GM06990 (cell line): Measurements from ENCODE around the gene SPG11.
A peak's percentile ranks its signal among the peaks of the same experiment; 100 is the strongest.

ENCODE experiments used
- DNase-seq: peaks from one replicate; pipeline ENCODE4 v3.0.0-alpha.2; 2011; ENCODE audit not compliant: insufficient read length; ENCODE audit errors: extremely low read depth
- H3K27me3 ChIP-seq: replicated peaks from 2 replicates; pipeline ENCODE4 v1.6.0; 2011; ENCODE audit warnings: low read length; ENCODE audit not compliant: control insufficient read depth, insufficient read depth
- H3K36me3 ChIP-seq: 2 replicates; pipeline ENCODE4 v1.5.1; 2011; ENCODE audit warnings: low read length; ENCODE audit not compliant: control insufficient read depth, insufficient read depth
- H3K4me3 ChIP-seq: replicated peaks from 2 replicates; pipeline ENCODE4 v1.5.1; 2011; ENCODE audit warnings: low read depth, mild to moderate bottlenecking, control low read depth, low read length
- TF ChIP-seq, protein P1 (sequence below): IDR thresholded peaks from 2 replicates; pipeline ENCODE4 v1.5.1; 2011; ENCODE audit warnings: low read length, control low read depth, mild to moderate bottlenecking, inconsistent platforms; ENCODE audit not compliant: insufficient read depth, poor library complexity, severe bottlenecking

SPG11 gene

DNA sequence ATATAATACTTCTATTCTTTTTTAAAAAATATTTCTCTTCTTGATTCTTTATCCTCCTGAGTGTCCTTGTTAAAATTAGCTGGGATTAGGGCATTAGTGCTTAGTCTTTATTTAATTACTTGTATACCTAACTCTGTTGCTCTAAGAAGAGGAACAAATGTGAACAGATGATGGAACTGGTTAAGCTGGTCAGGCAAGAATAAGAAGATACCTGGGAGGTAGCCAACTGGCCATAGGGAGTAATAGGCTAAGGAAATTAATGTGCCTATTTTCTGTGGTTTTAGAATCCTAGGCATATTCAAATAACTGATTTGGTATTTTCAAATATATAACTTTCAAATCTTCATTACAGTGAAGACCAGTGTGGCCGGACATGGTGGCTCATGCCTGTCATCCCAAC is 72.1 kb downstream of the SPG11 start:
- no peaks in the 10 kb centered on the region for H3K27me3 ChIP-seq
- no peak for DNase-seq
- H3K4me3 ChIP-seq = no peak overlapping the region
- peaks cover 25% of the 10 kb centered on the region for H3K36me3 ChIP-seq
- TF ChIP-seq, protein P1, sequence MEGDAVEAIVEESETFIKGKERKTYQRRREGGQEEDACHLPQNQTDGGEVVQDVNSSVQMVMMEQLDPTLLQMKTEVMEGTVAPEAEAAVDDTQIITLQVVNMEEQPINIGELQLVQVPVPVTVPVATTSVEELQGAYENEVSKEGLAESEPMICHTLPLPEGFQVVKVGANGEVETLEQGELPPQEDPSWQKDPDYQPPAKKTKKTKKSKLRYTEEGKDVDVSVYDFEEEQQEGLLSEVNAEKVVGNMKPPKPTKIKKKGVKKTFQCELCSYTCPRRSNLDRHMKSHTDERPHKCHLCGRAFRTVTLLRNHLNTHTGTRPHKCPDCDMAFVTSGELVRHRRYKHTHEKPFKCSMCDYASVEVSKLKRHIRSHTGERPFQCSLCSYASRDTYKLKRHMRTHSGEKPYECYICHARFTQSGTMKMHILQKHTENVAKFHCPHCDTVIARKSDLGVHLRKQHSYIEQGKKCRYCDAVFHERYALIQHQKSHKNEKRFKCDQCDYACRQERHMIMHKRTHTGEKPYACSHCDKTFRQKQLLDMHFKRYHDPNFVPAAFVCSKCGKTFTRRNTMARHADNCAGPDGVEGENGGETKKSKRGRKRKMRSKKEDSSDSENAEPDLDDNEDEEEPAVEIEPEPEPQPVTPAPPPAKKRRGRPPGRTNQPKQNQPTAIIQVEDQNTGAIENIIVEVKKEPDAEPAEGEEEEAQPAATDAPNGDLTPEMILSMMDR = no peak

DNA sequence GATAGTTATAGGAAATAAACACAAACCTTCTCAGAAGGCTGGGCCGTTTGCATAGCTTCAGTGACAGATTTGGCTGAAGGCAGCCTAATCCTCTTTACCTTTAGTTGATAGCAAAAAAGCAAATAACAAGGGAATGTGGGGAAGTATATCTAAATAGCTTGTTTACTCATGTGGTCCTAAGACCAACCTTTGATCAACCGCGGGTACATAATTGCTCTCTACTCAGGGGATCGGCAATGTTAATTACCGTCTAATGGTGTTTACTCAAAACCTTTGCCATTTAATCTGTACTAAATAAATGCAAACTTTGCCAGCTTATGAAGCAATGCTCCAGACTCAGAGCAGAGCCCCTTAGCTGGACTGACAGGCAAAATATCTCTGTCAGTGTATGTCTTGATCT is 74.9 kb downstream of the SPG11 start:
- no peak overlapping the region for H3K4me3 ChIP-seq
- peaks cover 24% of the 10 kb centered on the region for H3K36me3 ChIP-seq
- no peaks in the 10 kb centered on the region for H3K27me3 ChIP-seq
- DNase-seq = no peak
- TF ChIP-seq, protein P1 = no peak

DNA sequence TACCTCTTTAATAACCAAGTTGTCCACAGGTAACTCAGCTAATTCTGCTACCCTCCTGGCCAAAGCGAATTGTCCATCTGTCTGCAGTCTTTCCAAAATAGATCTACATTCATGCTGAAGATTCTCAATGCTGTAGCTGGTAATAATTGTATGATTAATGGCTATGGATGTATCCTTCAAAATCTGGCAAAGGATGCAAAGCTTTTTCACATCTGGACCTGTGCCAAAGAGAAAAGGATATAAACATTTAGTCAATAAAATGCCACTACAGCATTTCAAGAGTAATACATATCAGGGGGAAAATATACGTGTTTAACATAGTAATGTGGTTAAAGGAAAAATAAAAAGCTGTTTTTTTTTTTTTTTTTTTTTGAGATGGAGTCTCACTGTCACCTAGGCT is 77.8 kb downstream of the SPG11 start:
- Histone ChIP-seq H3K4me3 (no peak overlapping the region), H3K27me3 (no peaks in the 10 kb centered on the region), H3K36me3 (peaks cover 20% of the 10 kb centered on the region)
- TF ChIP-seq, protein P1 = no peak
- DNase-seq = no peak

DNA sequence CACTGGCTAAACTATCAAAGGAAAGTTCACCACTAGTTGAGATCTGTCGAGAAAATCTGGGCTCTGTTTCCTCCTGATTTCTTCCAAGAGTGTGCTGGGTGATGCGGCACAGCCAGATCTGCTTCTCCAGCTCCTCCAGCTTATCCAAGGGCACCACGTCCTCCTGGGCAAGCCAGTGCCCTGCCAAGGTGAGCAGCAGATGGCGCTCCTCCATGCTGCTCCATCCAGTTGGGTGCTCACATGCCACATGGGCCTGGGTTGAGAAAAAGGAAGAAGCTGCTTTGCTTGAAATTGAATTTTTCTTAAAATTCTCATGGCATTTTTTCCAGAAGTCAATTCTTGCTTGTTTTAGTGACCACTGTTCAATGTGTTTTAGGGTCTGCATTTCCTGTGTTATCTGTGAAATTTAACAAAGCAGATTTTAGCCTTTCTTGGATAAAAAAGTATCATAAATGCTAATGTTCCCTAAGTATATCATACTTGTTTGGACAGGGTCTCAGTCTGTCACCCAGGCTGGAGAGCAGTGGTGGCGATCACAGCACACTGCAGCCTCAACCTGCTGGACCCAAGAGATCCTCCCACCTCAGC is 79.2 kb downstream of the SPG11 start:
- DNase-seq = no peak
- H3K27me3 ChIP-seq = no peaks in the 10 kb centered on the region
- no peak overlapping the region for H3K4me3 ChIP-seq
- H3K36me3 ChIP-seq = peaks cover 17% of the 10 kb centered on the region
- TF ChIP-seq, protein P1 = peak; percentile 79

DNA sequence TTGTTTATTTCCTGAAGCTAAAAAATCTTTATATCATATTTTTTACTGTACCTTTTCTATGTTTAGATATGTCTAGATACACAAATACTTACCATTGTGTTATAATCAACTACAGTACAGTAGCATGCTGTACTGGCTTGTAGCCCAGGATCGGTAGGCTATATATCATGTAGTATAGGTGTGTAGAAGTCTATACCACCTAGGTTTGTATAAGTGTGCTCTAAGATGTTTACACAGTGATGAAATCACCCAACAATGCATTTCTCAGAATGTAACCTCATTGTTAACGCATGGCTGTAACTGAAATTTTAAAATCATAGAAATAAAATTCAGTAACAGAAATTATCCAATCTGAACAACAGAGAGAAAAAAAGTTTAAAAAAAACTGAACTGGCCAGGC is 83.4 kb downstream of the SPG11 start:
- DNase-seq = no peak
- H3K36me3 ChIP-seq = peaks cover 8% of the 10 kb centered on the region
- TF ChIP-seq, protein P1 = no peak

DNA sequence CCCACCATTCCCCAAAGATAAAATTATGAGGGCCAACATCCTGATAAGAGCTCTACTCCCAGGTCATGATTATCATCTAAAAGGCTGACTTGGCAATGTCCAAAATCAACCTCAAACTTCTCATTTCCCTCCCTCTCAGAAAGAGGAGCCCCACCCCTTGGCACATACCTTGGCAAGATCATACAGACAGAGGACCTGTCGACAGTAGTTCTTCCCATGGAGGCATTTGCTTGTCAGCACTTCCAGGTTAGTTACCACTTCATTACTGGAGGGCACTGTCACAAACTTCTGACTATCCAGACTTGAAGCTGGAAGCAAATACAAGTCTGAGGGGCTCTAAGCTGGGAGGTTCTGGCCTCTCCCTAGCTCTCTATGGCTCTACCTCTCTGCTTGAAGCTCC is 88.7 kb downstream of the SPG11 start:
- peaks cover 3% of the 10 kb centered on the region for H3K36me3 ChIP-seq
- TF ChIP-seq, protein P1 = no peak
- no peak overlapping the region for H3K4me3 ChIP-seq
- H3K27me3 ChIP-seq = no peaks in the 10 kb centered on the region
- no peak for DNase-seq

More for the DNA sequence above, 83.4 kb downstream of the SPG11 start:
- Histone ChIP-seq H3K27me3 (no peaks in the 10 kb centered on the region), H3K4me3 (no peak overlapping the region)
